ENCODE results near the gene LIMD2. TPM values are rescaled to one million over a fixed set of nuclear protein-coding genes. Genes with fewer than 3 reads are reported as not detected.

LIMD2 gene
- total RNA-seq, 1 experiment from 2014 or later = 93.5 TPM

DNA sequence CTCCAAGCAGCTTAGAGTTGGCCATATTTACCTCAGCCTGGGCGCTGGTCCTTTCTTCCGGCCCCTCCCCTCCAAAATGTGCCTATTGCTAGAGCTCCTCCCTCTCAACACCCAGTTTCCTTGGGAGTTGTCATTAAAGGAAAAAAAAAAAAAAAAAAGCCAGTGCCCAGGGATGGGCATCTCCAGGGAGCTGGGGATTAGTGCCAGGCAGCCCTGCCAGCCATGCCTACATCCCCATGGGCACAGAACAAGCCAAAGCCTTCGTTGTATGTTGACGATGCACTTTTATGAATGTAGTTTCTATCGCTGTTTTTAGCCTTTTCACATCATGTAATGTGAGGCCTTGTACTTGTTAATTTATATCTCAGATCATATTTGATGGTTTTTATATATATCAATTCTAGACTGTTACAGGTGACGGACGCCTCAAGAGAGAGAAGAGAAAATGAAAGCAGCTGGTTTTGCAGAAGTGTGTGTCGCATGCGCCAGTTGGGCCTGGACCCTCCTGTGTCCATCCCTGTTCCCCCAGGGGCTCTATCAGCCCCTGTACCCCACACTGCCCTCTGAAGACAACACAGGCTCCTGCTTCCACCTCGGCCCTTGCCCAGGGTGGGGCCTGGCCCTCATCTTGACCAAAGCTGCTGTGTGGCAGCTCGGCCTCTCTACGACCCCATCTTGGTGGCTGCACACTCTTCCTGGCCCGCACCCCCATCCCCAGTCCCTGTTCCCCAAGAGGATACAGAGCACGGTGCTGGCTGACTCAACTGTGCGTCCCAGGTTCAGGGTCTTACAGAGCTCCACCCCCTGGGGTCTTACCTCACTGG is 4.8 kb downstream of the LIMD2 start:
- Mint-ChIP-seq H3K4me1 (peaks cover 20 to 34% of the 10 kb centered on the region in 2 experiments), H3K9me3 (no peaks in the 10 kb centered on the region), H3K36me3 (ENCODE audit: insufficient read depth in 1 of 3, low read depth in 3 of 3) (peaks cover 5 to 44% (median 26%) of the 10 kb centered on the region in 3 experiments), H3K4me3 (no peak overlapping the region; a peak in 1 of 5 replicates), H3K27ac (no peak overlapping the region), H3K27me3 (ENCODE audit: low read depth) (no peaks in the 10 kb centered on the region)
- no peaks in the 10 kb centered on the region for H3K79me2 ChIP-seq (ENCODE audit: insufficient read depth, low read length)
- H2AFZ ChIP-seq (ENCODE audit: low read length) = no peak overlapping the region
- H2BK120ac ChIP-seq (ENCODE audit: low read depth, low read length, poor library complexity, severe bottlenecking) = no peak overlapping the region
- no peak overlapping the region for H3T11ph ChIP-seq (ENCODE audit: low read length)
- H3K4me1 ChIP-seq (ENCODE audit: insufficient read depth, low read length) = no peaks in the 10 kb centered on the region; the same call in 1 of the 2 replicates
- H2BK20ac ChIP-seq (ENCODE audit: low read depth, low read length, poor library complexity, severe bottlenecking) = no peak overlapping the region
- no CpG with 5 or more reads among the region's 15 CpGs for WGBS (ENCODE audit: extremely low coverage, insufficient read length, low lambda C conversion rate)
- no peaks in the 10 kb centered on the region for H3K9me3 ChIP-seq (ENCODE audit: control insufficient read depth, low read depth, low read length)
- no peak overlapping the region for H2BK5ac ChIP-seq (ENCODE audit: insufficient read length, low read length)
- H3K27ac ChIP-seq (ENCODE audit: insufficient read length, low read depth, low read length) = no peak overlapping the region
- H3K4ac ChIP-seq (ENCODE audit: low read depth, low read length) = no peak overlapping the region
- no peak overlapping the region for H3K18ac ChIP-seq (ENCODE audit: insufficient read length, low read depth, low read length)
- H3K9ac ChIP-seq (ENCODE audit: extremely low read depth, insufficient read length, low read length) = no peak overlapping the region
- no peak overlapping the region for H2BK12ac ChIP-seq (ENCODE audit: insufficient read length, low read depth, low read length)
- no peak overlapping the region for H3K56ac ChIP-seq (ENCODE audit: insufficient read length, low read depth, low read length)
- TF ChIP-seq, protein P1, sequence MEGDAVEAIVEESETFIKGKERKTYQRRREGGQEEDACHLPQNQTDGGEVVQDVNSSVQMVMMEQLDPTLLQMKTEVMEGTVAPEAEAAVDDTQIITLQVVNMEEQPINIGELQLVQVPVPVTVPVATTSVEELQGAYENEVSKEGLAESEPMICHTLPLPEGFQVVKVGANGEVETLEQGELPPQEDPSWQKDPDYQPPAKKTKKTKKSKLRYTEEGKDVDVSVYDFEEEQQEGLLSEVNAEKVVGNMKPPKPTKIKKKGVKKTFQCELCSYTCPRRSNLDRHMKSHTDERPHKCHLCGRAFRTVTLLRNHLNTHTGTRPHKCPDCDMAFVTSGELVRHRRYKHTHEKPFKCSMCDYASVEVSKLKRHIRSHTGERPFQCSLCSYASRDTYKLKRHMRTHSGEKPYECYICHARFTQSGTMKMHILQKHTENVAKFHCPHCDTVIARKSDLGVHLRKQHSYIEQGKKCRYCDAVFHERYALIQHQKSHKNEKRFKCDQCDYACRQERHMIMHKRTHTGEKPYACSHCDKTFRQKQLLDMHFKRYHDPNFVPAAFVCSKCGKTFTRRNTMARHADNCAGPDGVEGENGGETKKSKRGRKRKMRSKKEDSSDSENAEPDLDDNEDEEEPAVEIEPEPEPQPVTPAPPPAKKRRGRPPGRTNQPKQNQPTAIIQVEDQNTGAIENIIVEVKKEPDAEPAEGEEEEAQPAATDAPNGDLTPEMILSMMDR (conservative IDR thresholded peaks at IDR 0.05) = no peak
- H4K8ac ChIP-seq (replicated peaks; ENCODE audit: insufficient read length, low read depth, low read length) = no peak overlapping the region
- H3K27me3 ChIP-seq (ENCODE audit: insufficient read depth, low read length) = no peaks in the 10 kb centered on the region
- no peak overlapping the region for H2AK5ac ChIP-seq (ENCODE audit: insufficient read length, low read length)
- H3K79me1 ChIP-seq (ENCODE audit: insufficient read depth, low read depth, low read length, poor library complexity, severe bottlenecking) = no peaks in the 10 kb centered on the region
- H3K4me2 ChIP-seq (ENCODE audit: insufficient read depth, insufficient read length, low read length) = no peak overlapping the region
- no peak overlapping the region for H4K5ac ChIP-seq (ENCODE audit: insufficient read length, low read depth, low read length)
- no peak overlapping the region for H3K23ac ChIP-seq (ENCODE audit: insufficient read length, low read depth, low read length)
- H3K23me2 ChIP-seq (ENCODE audit: insufficient read length, low read depth, low read length, poor library complexity, severe bottlenecking) = peaks cover 12% of the 10 kb centered on the region
- H4K20me1 ChIP-seq (ENCODE audit: control insufficient read depth, insufficient read depth, insufficient read length) = no peaks in the 10 kb centered on the region
- no peak overlapping the region for H2BK15ac ChIP-seq (ENCODE audit: low read depth, low read length)
- no peak overlapping the region for H3K14ac ChIP-seq (ENCODE audit: insufficient read depth, low read length)
- DNase-seq = no peak
- no peak overlapping the region for H4K91ac ChIP-seq (ENCODE audit: insufficient read length, low read depth, low read length)
